Trophoblast cell (in vitro differentiated cells and primary cell): Measurements from ENCODE around the gene NONO.
"Not testable (repeated sequence)": the region's sequence is repeated elsewhere in the genome, so short reads cannot be mapped to it uniquely, and the experiment has no call there.

Experiments used
- DNase-seq, 2 donors: peaks; one replicate each; pipeline ENCODE4 v3.0.0-alpha.2; 2016
- H2AFZ ChIP-seq: 2 replicates; pipeline ENCODE4 v1.6.1; 2013; ENCODE audit warnings: low read length, moderate library complexity, mild to moderate bottlenecking; ENCODE audit not compliant: insufficient read depth, poor library complexity
- H2AK5ac ChIP-seq: 2 replicates; pipeline ENCODE4 v1.6.1; 2013; ENCODE audit warnings: mild to moderate bottlenecking, low read length
- H2BK120ac ChIP-seq: 2 replicates; pipeline ENCODE4 v1.6.1; 2013; ENCODE audit warnings: low read length, mild to moderate bottlenecking, moderate library complexity; ENCODE audit not compliant: insufficient read depth, poor library complexity
- H2BK12ac ChIP-seq: 2 replicates; pipeline ENCODE4 v1.6.1; 2013; ENCODE audit warnings: mild to moderate bottlenecking, low read length, moderate library complexity
- H2BK5ac ChIP-seq: 2 replicates; pipeline ENCODE4 v1.6.1; 2013; ENCODE audit warnings: low read length, low read depth, moderate library complexity, mild to moderate bottlenecking; ENCODE audit not compliant: poor library complexity
- H3K14ac ChIP-seq: 2 replicates; pipeline ENCODE4 v1.6.1; 2013; ENCODE audit warnings: mild to moderate bottlenecking, low read length
- H3K18ac ChIP-seq: 2 replicates; pipeline ENCODE4 v1.6.1; 2013; ENCODE audit warnings: mild to moderate bottlenecking, low read length
- H3K23ac ChIP-seq: 2 replicates; pipeline ENCODE4 v1.6.1; 2013; ENCODE audit warnings: low read length
- H3K27ac ChIP-seq: 2 replicates; pipeline ENCODE4 v1.5.1; 2013; ENCODE audit warnings: low read depth, mild to moderate bottlenecking, inconsistent platforms, low read length, moderate library complexity
- H3K27me3 ChIP-seq: 2 replicates; pipeline ENCODE4 v1.6.1; 2013; ENCODE audit warnings: inconsistent platforms, mild to moderate bottlenecking, low read length, moderate library complexity; ENCODE audit not compliant: insufficient read depth
- H3K36me3 ChIP-seq, 2 experiments: 1 replicate in 1 of 2; 2 replicates in 1 of 2; pipeline ENCODE4 v1.6.1; 2013; ENCODE audit warnings: low read length in 2 of 2, mild to moderate bottlenecking in 2 of 2, moderate library complexity in 1 of 2; ENCODE audit not compliant: insufficient read depth in 2 of 2, control insufficient read depth in 1 of 2
- H3K4ac ChIP-seq: 2 replicates; pipeline ENCODE4 v1.6.1; 2013; ENCODE audit warnings: low read depth, mild to moderate bottlenecking, low read length, moderate library complexity
- H3K4me1 ChIP-seq, 2 experiments: 1 replicate in 1 of 2; 2 replicates in 1 of 2; pipeline ENCODE4 v1.6.1; 2013; ENCODE audit warnings: low read length in 2 of 2, mild to moderate bottlenecking in 2 of 2, moderate library complexity in 1 of 2; ENCODE audit not compliant: insufficient read depth in 2 of 2, control insufficient read depth in 1 of 2
- H3K4me2 ChIP-seq: 2 replicates; pipeline ENCODE4 v1.6.1; 2013; ENCODE audit warnings: inconsistent platforms, mild to moderate bottlenecking, low read length, moderate library complexity
- H3K4me3 ChIP-seq: 2 replicates; pipeline ENCODE4 v1.5.1; 2013; ENCODE audit warnings: mild to moderate bottlenecking, low read depth, low read length, inconsistent platforms
- H3K79me1 ChIP-seq: one replicate; pipeline ENCODE4 v1.6.1; 2013; ENCODE audit warnings: low read length
- H3K79me2 ChIP-seq: 2 replicates; pipeline ENCODE4 v1.6.1; 2013; ENCODE audit warnings: low read length, mild to moderate bottlenecking; ENCODE audit not compliant: control insufficient read depth, insufficient read depth, poor library complexity
- H3K9ac ChIP-seq: 2 replicates; pipeline ENCODE4 v1.6.1; 2013; ENCODE audit warnings: mild to moderate bottlenecking, low read length
- H3K9me3 ChIP-seq: 2 replicates; pipeline ENCODE4 v1.6.1; 2013; ENCODE audit warnings: low read depth, mild to moderate bottlenecking, control low read depth, inconsistent platforms, low read length; ENCODE audit not compliant: insufficient read depth
- H4K12ac ChIP-seq: 2 replicates; pipeline ENCODE4 v1.6.1; 2013; ENCODE audit warnings: low read depth, mild to moderate bottlenecking, low read length, moderate library complexity
- H4K8ac ChIP-seq: 2 replicates; pipeline ENCODE4 v1.6.1; 2013; ENCODE audit warnings: low read depth, mild to moderate bottlenecking, low read length, moderate library complexity
- H4K91ac ChIP-seq: one replicate; pipeline ENCODE4 v1.6.1; 2013; ENCODE audit warnings: low read depth, mild to moderate bottlenecking, low read length, moderate library complexity
- WGBS: extraction: QIAGEN DNeasy Blood & Tissue Kit; methylation state at CpG from one replicate; pipeline ENCODE4 v1.1.7; 2013; ENCODE audit warnings: missing lambda C conversion rate; ENCODE audit not compliant: insufficient read length, insufficient coverage; ENCODE audit errors: extremely low coverage; 5-methylcytosine and 5-hydroxymethylcytosine counted together

The NONO gene

DNA sequence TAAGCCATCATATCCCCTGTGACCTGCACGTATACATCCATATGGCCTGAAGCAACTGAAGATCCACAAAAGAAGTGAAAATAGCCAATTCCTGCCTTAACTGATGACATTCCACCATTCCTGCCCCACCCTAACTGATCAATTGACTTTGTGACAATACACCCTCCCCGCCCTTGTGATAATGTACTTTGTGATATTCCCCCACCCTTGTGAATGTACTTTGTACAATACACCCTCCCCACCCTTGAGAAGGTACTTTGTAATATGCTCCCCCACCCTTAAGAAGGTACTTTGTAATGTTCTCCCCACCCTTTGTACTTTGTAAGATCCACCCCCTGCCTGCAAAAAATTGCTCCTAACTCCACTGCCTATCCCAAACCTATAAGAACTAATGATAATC, 11.1 kb upstream of the NONO start:
- H3K4me2 ChIP-seq, H3K79me1 ChIP-seq, H3K4ac ChIP-seq, H2BK120ac ChIP-seq, H4K91ac ChIP-seq, H2AFZ ChIP-seq, H3K79me2 ChIP-seq, DNase-seq, H4K12ac ChIP-seq, H4K8ac ChIP-seq, H3K9ac ChIP-seq, H3K23ac ChIP-seq, H3K27ac ChIP-seq, H3K4me1 ChIP-seq, H2AK5ac ChIP-seq, H3K14ac ChIP-seq, H3K9me3 ChIP-seq, H3K36me3 ChIP-seq, H3K4me3 ChIP-seq, H3K27me3 ChIP-seq, H3K18ac ChIP-seq, H2BK12ac ChIP-seq, H2BK5ac ChIP-seq: not testable (repeated sequence)
- WGBS: no CpG with 5 or more reads among the region's 2 CpGs

DNA sequence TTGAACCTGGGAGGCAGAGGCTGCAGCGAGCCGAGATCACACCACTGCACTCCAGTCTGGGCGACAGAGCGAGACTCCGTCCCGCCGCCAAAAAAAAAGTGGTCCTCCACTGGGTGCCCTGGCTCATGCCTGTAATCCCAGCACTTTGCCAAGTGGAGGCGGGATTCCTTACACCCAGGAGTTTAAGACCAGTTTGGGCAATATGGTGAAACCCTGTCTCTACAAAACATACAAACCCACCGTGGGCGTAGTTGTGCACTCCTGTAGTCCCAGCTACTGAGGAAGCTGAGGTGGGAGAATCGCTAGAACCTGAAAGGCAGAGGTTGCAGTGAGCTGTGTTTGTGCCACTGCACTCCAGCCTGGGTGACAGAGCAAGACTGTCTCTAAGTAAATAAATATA, 2.1 kb upstream of the NONO start:
- not testable (repeated sequence) for DNase-seq
- no CpG with 5 or more reads among the region's 11 CpGs for WGBS

DNA sequence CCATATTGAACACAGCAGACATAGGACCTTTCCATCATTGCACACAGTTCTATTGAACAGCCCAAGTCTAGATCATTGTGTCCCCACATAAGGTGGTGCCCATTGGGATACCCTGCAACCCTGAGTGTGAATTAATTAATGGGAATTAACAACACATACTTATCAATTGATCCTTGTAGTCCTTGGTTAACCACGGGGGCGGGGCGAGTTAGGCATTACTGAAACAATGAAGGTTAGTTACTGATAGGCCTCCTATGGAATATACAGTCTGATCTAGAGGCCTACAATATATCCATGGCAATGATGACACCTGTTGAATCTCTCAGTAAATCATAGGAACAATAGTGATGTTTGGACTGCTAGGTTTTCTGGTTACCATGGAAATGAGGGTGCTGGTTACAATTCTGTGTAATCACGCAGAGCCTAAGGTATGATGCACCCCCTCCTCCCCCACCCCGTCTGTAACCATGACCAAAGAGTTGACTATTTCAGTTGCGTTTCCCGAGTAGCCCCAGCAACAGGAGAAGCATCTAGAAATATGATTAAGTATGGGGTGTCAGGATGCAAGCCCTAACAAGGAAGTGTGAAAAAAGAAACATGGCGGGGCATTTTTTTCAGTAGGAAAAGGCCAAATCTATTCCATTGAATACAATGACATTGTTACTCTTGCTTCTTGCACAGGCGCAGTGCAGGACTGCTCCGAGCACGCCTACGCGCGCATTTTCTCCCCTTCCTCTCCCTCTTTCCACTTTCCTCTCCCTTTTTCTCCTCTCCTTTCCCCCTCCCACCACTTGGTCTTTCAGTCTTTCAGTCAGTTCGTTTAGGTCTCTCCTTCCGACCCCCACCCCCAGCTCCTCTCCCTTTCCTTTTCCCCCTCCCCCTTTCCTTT, 677 bp upstream of the NONO start:
- Histone ChIP-seq H2AFZ (peak overlapping the region; percentile 26), H3K4me1 (peaks cover 0 to 2% of the 10 kb centered on the region in 2 experiments), H3K23ac (no peak overlapping the region), H2BK12ac (no peak overlapping the region), H3K36me3 (peaks cover 1 to 6% of the 10 kb centered on the region in 2 experiments), H3K79me1 (peaks cover 8% of the 10 kb centered on the region), H3K27me3 (no peaks in the 10 kb centered on the region), H2BK5ac (peak overlapping the region; percentile 73), H3K18ac (no peak overlapping the region), H4K8ac (peak overlapping the region; percentile 50), H4K12ac (no peak overlapping the region), H4K91ac (peak overlapping the region; percentile 86), H3K14ac (no peak overlapping the region), H3K79me2 (peaks cover 10% of the 10 kb centered on the region), H3K4ac (peak overlapping the region; percentile 83), H2AK5ac (no peak overlapping the region), H3K4me3 (no peak overlapping the region), H2BK120ac (peak overlapping the region; percentile 62), H3K9me3 (no peaks in the 10 kb centered on the region), H3K9ac (no peak overlapping the region), H3K4me2 (peak overlapping the region; percentile 51), H3K27ac (peak overlapping the region; percentile 91)
- peak in 1 of 2 donors; percentile 11 for DNase-seq
- no CpG with 5 or more reads among the region's 16 CpGs for WGBS

More for the DNA sequence above, 2.1 kb upstream of the NONO start:
- H3K4ac ChIP-seq, H3K36me3 ChIP-seq, H4K12ac ChIP-seq, H3K27ac ChIP-seq, H2BK12ac ChIP-seq, H3K79me1 ChIP-seq, H3K23ac ChIP-seq, H3K18ac ChIP-seq, H3K9me3 ChIP-seq, H3K4me1 ChIP-seq, H2BK120ac ChIP-seq, H3K27me3 ChIP-seq, H2AK5ac ChIP-seq, H4K91ac ChIP-seq, H2BK5ac ChIP-seq, H4K8ac ChIP-seq, H3K4me3 ChIP-seq, H3K9ac ChIP-seq, H3K14ac ChIP-seq, H3K4me2 ChIP-seq, H3K79me2 ChIP-seq, H2AFZ ChIP-seq: not testable (repeated sequence)

DNA sequence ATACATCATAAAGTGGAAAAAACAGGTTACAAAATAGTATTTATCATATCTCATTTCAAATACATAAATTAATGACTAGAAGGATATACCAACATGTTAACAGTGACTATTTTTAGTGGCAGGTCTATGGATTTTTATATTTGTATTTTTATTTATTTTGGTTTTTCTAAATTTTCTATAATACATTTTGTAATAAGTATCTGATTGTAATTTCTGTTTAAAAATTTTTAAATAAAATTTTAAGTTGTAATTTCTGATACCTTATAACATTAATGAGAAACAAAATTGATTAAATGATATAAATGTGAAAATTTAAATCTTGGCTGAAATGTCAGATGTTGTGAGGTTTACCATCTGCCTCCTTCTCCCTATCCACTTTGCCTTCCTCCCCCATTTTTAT, 2.5 kb downstream of the NONO start:
- peaks cover 8% of the 10 kb centered on the region for H3K79me1 ChIP-seq
- no peak overlapping the region for H3K9ac ChIP-seq
- H4K8ac ChIP-seq: no peak overlapping the region
- no peak overlapping the region for H3K18ac ChIP-seq
- peaks cover 0 to 2% of the 10 kb centered on the region in 2 experiments for H3K4me1 ChIP-seq
- no peak overlapping the region for H2BK12ac ChIP-seq
- no peak overlapping the region for H4K91ac ChIP-seq
- peaks cover 10% of the 10 kb centered on the region for H3K79me2 ChIP-seq
- no peak overlapping the region for H2AK5ac ChIP-seq
- DNase-seq: no peak
- H2BK120ac ChIP-seq: no peak overlapping the region
- no peak overlapping the region for H3K27ac ChIP-seq
- no peaks in the 10 kb centered on the region for H3K27me3 ChIP-seq
- no peak overlapping the region for H2BK5ac ChIP-seq
- no peak overlapping the region for H3K4me3 ChIP-seq
- no peaks in the 10 kb centered on the region for H3K9me3 ChIP-seq
- no peak overlapping the region for H2AFZ ChIP-seq
- H3K14ac ChIP-seq: no peak overlapping the region
- H4K12ac ChIP-seq: no peak overlapping the region
- H3K4me2 ChIP-seq: no peak overlapping the region
- peaks cover 9 to 14% of the 10 kb centered on the region in 2 experiments for H3K36me3 ChIP-seq
- H3K23ac ChIP-seq: no peak overlapping the region
- H3K4ac ChIP-seq: no peak overlapping the region
